Muscle layer of duodenum (tissue), 2 donors: ENCODE results near the gene TMEM256.

Experiments used
- H3K27ac ChIP-seq: one replicate; pipeline ENCODE4 v1.7.0; 2013; ENCODE audit warnings: mild to moderate bottlenecking, low read length
- H3K27me3 ChIP-seq: one replicate; pipeline ENCODE4 v1.7.0; 2013; ENCODE audit warnings: low read depth, mild to moderate bottlenecking, control low read depth, low read length
- H3K36me3 ChIP-seq, 2 donors: one replicate each; pipeline ENCODE4 v1.7.0; 2013; ENCODE audit warnings: low read length in 2 of 2, control low read depth in 1 of 2, mild to moderate bottlenecking in 1 of 2; ENCODE audit not compliant: insufficient read depth in 2 of 2, control insufficient read depth in 1 of 2
- H3K4me1 ChIP-seq, 2 donors: one replicate each; pipeline ENCODE4 v1.7.0; 2013; ENCODE audit warnings: low read length in 2 of 2, mild to moderate bottlenecking in 2 of 2, control low read depth in 1 of 2, moderate library complexity in 1 of 2; ENCODE audit not compliant: insufficient read depth in 2 of 2, control insufficient read depth in 1 of 2
- H3K4me3 ChIP-seq, 2 donors: one replicate each; pipeline ENCODE4 v1.7.0; 2013; ENCODE audit warnings: low read length in 2 of 2, low read depth in 1 of 2, mild to moderate bottlenecking in 1 of 2
- H3K9me3 ChIP-seq, 2 donors: one replicate each; pipeline ENCODE4 v1.7.0; 2013; ENCODE audit warnings: low read length in 2 of 2, control low read depth in 1 of 2, mild to moderate bottlenecking in 1 of 2; ENCODE audit not compliant: control insufficient read depth in 1 of 2
- donor health status: healthy.

Gene TMEM256

DNA sequence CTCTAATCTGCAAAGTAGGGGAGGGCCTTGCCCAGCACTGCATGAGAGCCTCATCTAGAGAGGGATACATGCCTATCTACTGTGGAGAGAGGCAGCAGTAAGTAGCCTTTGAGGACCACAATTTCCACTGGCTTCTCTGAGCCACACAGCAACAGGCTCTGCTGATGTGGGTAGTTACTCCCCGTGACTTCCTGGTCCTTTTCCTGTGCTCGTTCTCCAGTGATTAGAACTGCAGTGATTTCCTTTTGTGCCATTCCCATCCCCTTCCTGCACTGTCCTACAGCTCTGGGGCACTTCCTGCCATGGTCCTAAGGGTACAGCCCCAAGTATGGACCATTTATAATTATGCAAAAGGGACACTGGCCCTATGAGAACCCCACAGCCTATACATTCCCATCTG is 12.6 kb downstream of the TMEM256 start:
- Histone ChIP-seq H3K27ac (no peak overlapping the region), H3K27me3 (no peaks in the 10 kb centered on the region), H3K4me1 (peaks cover 0 to 11% of the 10 kb centered on the region in 2 donors), H3K4me3 (no peak overlapping the region), H3K9me3 (no peaks in the 10 kb centered on the region), H3K36me3 (peaks cover 0 to 22% of the 10 kb centered on the region in 2 donors)

DNA sequence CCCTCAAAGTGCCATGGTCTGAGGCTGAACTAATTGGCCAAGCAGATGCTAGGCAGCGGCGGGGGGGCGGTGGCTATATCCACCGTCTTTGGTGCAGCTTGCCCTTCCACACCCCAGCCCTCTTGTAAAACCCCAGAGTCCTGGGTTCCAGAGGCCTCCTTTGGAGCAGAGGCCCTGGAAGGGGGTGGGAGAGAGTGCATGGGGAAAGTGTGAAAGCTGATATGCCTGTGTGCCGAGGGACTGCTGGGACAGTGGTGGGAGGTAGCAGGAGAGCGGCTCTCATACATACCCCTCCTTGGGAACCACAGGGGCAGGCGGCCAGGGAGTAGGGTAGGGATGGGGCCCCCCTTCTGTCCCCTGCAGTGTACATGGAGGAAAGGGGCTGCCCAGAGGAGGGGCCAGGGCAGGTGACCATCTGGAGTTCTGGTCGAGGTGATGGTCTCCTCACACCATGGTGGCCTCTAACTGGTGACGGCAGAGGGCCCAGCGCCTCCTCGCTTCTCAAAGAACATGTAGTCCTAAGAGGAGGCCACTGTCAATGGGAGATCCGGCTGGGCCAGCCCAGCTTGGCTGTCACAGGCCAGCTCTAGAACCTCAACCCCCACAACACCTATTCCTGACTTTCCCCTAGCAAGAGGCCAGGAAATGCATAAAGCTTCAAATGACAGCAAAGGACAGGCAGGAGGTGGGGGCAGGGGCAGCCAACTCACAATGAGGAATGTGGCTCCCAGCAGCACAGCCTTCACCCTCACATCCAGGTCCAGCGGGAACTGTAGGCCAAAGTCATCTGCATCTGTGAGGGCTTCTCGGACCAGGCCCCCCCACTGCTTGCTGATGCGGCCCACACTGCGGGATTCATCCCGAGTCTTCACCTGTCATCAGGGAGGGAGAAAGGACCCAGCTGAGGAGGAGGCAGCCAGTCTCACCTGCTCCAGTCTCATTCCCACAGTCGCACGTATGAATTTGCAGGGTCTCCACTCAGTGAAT is 13.7 kb downstream of the TMEM256 start:
- Histone ChIP-seq H3K4me3 (no peak overlapping the region), H3K27ac (no peak overlapping the region), H3K27me3 (no peaks in the 10 kb centered on the region), H3K9me3 (no peaks in the 10 kb centered on the region), H3K36me3 (peaks cover 0 to 22% of the 10 kb centered on the region in 2 donors), H3K4me1 (peaks cover 0 to 10% of the 10 kb centered on the region in 2 donors)

DNA sequence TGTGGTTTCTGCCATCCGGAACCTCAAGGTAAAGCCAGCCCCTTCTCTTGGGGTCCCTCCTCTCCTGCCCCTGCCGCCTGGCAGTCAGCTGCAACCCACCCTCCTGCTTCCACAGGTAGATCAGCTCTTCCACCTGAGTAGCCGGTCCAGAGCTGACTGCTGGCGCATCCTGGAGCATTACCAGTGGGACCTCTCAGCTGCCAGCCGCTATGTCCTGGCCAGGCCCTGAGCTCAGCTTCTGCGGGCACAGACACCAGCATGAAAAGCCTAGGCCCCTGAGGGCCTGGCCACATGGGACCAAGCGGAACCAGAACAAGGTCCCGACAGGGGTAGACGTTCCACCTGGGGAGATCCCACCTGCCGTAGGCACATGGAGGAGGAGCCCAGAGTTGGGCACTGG is 15.0 kb downstream of the TMEM256 start:
- peaks cover 0 to 22% of the 10 kb centered on the region in 2 donors for H3K36me3 ChIP-seq
- H3K27me3 ChIP-seq, result no peaks in the 10 kb centered on the region
- no peak overlapping the region for H3K4me3 ChIP-seq
- H3K9me3 ChIP-seq, result no peaks in the 10 kb centered on the region
- no peak overlapping the region for H3K27ac ChIP-seq
- H3K4me1 ChIP-seq, result peaks cover 0 to 12% of the 10 kb centered on the region in 2 donors

DNA sequence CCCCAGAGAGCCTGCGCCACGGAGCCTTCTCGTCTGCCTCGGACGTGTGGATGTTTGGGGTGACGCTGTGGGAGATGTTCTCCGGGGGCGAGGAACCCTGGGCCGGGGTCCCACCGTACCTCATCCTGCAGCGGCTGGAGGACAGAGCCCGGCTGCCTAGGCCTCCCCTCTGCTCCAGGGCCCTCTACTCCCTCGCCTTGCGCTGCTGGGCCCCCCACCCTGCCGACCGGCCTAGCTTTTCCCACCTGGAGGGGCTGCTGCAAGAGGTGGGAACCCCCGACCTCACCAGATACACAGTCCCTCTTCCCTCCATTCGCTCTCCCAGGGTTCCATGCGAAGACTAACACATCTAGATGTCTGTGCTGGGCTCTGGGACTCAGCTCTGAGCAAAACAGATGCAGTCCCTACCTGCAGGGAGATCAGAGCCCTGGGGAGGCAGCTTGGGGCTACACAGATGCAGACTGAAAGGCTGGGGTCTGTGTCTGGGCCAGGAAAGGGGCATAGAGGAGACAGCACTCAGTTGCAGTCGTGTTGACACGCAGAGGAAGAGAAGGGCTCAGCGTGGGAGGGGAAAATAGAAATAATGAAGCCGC is 19.3 kb downstream of the TMEM256 start:
- H3K36me3 ChIP-seq, result peaks cover 0 to 11% of the 10 kb centered on the region in 2 donors
- H3K27me3 ChIP-seq, result no peaks in the 10 kb centered on the region
- peak overlapping the region; percentile 37 to 66 for H3K4me3 ChIP-seq
- H3K9me3 ChIP-seq, result no peaks in the 10 kb centered on the region
- no peak overlapping the region for H3K27ac ChIP-seq
- peaks cover 8 to 30% of the 10 kb centered on the region in 2 donors for H3K4me1 ChIP-seq

DNA sequence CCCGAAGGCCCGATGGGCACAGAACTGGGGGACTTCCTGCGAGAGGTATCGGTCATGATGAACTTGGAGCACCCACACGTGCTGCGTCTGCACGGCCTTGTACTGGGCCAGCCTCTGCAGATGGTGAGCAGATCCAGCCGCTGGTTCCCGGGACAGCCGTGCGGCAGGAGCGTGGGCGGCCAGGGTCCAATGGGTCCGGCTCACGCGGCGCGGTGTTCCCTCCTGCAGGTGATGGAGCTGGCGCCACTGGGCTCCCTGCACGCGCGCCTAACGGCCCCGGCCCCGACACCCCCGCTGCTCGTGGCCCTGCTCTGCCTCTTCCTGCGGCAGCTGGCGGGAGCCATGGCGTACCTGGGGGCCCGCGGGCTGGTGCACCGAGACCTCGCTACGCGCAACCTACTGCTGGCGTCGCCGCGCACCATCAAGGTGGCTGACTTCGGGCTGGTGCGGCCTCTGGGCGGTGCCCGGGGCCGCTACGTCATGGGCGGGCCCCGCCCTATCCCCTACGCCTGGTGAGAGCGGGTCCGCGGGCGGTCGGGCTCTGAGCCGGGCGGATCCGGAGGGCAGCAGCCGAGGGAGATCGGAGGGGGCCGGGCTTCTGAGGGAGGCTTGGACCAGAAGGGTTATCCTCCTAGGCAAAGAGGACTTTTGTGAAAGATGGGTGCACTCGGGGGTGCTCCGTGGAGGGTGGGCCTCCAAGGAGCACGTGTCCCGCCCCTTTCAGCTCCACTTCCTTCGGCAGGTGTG is 20.0 kb downstream of the TMEM256 start:
- H3K4me3 ChIP-seq, result peak overlapping the region; percentile 37 to 66
- H3K9me3 ChIP-seq, result no peaks in the 10 kb centered on the region
- H3K36me3 ChIP-seq, result peaks cover 0 to 4% of the 10 kb centered on the region in 2 donors
- H3K4me1 ChIP-seq, result peaks cover 8 to 30% of the 10 kb centered on the region in 2 donors
- no peak overlapping the region for H3K27ac ChIP-seq
- no peaks in the 10 kb centered on the region for H3K27me3 ChIP-seq

DNA sequence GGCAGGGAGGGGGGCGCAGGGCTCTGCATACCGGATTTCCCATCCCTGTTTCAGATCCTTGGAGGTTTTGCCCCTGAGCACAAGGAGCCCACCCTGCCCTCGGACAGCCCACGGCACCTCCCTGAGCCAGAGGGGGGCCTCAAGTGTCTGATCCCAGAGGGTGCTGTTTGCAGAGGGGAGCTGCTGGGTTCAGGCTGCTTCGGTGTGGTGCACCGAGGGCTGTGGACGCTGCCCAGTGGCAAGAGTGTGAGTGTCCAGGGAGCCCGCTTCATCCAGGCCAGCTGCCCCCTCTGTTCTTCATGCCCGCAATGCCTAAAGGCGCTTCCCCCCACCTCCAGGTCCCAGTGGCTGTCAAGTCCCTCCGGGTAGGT is 20.5 kb downstream of the TMEM256 start:
- Histone ChIP-seq H3K4me1 (peaks cover 8 to 30% of the 10 kb centered on the region in 2 donors), H3K27me3 (no peaks in the 10 kb centered on the region), H3K27ac (no peak overlapping the region), H3K9me3 (no peaks in the 10 kb centered on the region), H3K4me3 (peak overlapping the region in 1 of 2 donors; percentile 66), H3K36me3 (no peaks in the 10 kb centered on the region)

DNA sequence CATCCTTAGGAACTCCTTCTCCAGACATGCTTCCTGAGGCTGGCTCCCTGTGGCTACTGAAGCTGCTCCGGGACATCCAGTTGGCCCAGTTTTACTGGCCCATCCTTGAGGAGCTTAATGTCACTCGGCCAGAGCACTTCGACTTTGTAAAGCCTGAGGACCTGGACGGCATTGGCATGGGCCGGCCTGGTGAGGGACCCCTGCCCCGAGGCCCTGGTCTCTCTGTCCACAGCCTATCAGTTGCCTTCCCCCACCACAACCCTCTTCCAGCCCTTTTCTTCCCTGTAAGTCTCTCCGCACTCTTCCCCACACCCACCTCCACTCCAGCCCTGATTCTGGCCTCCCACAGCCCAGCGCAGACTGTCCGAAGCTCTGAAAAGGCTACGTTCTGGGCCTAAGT is 21.0 kb downstream of the TMEM256 start:
- peaks cover 8 to 30% of the 10 kb centered on the region in 2 donors for H3K4me1 ChIP-seq
- H3K4me3 ChIP-seq, result no peak overlapping the region
- no peaks in the 10 kb centered on the region for H3K9me3 ChIP-seq
- H3K36me3 ChIP-seq, result no peaks in the 10 kb centered on the region
- no peak overlapping the region for H3K27ac ChIP-seq
- no peaks in the 10 kb centered on the region for H3K27me3 ChIP-seq

DNA sequence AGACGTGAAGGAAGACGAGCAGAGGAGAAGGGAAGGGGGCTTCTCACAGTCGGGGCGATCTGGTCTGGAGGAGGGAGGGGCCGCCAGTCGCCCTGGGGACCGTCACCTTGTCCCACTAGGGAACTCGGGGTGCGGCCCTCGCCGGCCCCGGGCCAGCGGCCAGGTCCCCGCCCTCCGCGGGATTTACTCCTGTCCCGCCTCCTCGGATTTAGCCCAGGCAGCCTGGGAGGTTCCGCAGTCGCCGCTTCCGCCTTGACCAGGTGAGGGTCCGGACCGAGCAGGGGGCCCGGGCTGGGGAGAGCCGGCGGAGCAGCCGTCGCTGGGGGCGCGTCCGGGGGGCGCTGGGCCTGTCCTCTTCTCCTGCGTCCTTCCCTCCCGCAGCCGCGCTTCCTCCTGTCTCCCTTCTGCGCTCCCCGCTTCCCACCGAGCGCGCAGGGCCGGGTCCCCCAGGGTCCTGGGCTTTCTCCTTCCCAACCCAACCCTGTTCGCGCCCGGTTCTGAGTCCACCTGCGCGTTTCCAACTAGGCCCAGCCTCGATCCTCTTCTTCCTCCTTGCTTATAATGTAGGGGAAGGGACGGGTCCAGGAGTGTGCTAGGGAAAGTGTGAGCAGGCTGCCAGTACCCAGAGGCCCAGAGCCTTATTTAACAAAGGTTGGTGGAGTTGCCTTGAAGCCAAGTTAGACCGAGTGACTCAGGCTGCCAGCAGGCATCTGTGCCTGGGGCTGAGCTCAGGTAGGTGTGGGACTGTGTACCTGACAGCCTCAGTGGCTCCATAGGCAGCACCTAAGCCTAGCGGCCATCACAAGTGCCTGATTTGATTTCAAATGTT is 22.8 kb downstream of the TMEM256 start, which contains the start of gene TNK1:
TNK1 (plus strand) TSS at position 235 of the 829 bp plus-strand sequence. CDS start 1,838 bp downstream, outside the sequence.
- peak within 1 kb of the TSS; percentile 16 for H3K27ac ChIP-seq
- no peaks in the 10 kb centered on the region for H3K27me3 ChIP-seq

DNA sequence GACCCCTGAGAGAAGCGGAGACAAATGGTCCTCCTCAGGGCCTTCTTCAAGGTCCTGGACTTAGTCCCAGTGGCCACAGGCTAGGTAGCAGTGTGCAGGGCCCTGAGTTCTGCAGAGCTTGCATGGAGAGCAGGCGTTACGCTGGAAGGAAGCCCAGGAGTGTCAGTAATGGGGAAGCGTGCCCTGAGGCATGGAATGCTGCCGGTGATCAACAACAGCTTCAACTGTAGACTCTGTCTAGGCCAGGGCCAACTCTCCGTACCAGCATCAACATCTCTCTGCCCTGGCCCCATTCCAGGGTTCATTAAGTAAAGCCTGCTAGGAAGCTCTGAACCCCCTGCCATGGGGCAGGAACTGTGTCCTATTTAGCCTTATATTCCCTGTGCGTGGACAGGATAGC is 23.6 kb downstream of the TMEM256 start:
- H3K27me3 ChIP-seq, result no peaks in the 10 kb centered on the region
- H3K36me3 ChIP-seq, result no peaks in the 10 kb centered on the region
- peak overlapping the region; percentile 47 to 52 for H3K4me3 ChIP-seq
- peaks cover 8 to 30% of the 10 kb centered on the region in 2 donors for H3K4me1 ChIP-seq
- no peak overlapping the region for H3K27ac ChIP-seq
- H3K9me3 ChIP-seq, result no peaks in the 10 kb centered on the region

More for the DNA sequence above, 22.8 kb downstream of the TMEM256 start, which contains the start of gene TNK1:
- Histone ChIP-seq H3K4me1 (peaks cover 8 to 30% of the 10 kb centered on the region in 2 donors), H3K9me3 (no peaks in the 10 kb centered on the region), H3K4me3 (peak within 1 kb of the TSS; percentile 47 to 52), H3K36me3 (no peaks in the 10 kb centered on the region)

DNA sequence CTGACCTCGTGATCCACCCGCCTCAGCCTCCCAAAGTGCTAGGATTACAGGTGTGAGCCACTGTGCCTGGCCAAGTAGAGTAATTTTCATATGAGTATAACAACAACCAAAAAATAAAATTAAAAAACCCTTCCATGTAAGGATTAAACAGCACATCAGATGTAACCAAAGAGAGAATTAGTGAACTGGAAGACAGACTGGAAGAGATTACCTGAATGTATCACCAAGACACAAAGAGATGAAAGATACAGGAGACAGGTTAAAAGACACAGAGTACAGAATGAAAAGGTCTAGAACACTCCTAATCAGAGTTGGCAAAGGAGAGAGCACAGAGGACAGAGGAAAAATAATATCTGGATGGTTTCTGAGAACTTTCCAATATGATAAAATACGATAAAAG is 24.8 kb downstream of the TMEM256 start:
- Histone ChIP-seq H3K36me3 (no peaks in the 10 kb centered on the region), H3K27me3 (no peaks in the 10 kb centered on the region), H3K4me3 (no peak overlapping the region), H3K4me1 (peaks cover 8 to 26% of the 10 kb centered on the region in 2 donors), H3K9me3 (no peaks in the 10 kb centered on the region), H3K27ac (no peak overlapping the region)
